GM13976 (cell line): ENCODE results near the gene PDE3B.

ENCODE experiments used
- DNase-seq: peaks from one replicate; pipeline ENCODE4 v3.0.0; 2012; ENCODE audit warnings: low spot score
- CTCF ChIP-seq: IDR thresholded peaks from 2 replicates; pipeline ENCODE4 v1.5.1; 2012; ENCODE audit warnings: borderline replicate concordance, mild to moderate bottlenecking; ENCODE audit not compliant: insufficient read depth; ENCODE audit errors: extremely low read depth, missing control alignments, control extremely low read depth
- in situ Hi-C: fragments of 300-500 bp; cut with MboI; formaldehyde crosslinking; loops from one replicate; pipeline ENCODE4 v1.12.0; 2022; ENCODE audit warnings: low sequenced_read_pairs, mixed read lengths, inconsistent platforms; ENCODE audit not compliant: unreplicated experiment

PDE3B gene

GRCh38 chr11:14668731-14669301 lies 25.2 kb downstream of the PDE3B start:
- in situ Hi-C loops: no loop called here
- no peak for TF ChIP-seq CTCF
- DNase-seq: no peak

GRCh38 chr11:14669499-14669898 lies 25.9 kb downstream of the PDE3B start:
- in situ Hi-C loops: no loop called here
- TF ChIP-seq CTCF: no peak
- DNase-seq: no peak

GRCh38 chr11:14669958-14670357 lies 26.4 kb downstream of the PDE3B start:
- in situ Hi-C loops: no loop called here
- no peak for DNase-seq
- no peak for TF ChIP-seq CTCF

GRCh38 chr11:14672635-14673034 lies 29.0 kb downstream of the PDE3B start:
- no peak for DNase-seq
- TF ChIP-seq CTCF: no peak

GRCh38 chr11:14673421-14673820 lies 29.8 kb downstream of the PDE3B start:
- TF ChIP-seq CTCF: no peak
- in situ Hi-C loops: no loop called here
- DNase-seq: no peak

More at GRCh38 chr11:14672635-14673034, 29.0 kb downstream of the PDE3B start:
- in situ Hi-C loops: no loop called here

- TF ChIP-seq CTCF: no peak
- DNase-seq: no peak
Observed at GRCh38 chr11:14673824-14674405, 30.3 kb downstream of the PDE3B start.

More at GRCh38 chr11:14673824-14674405, 30.3 kb downstream of the PDE3B start:
- in situ Hi-C loops: no loop called here
